ENCODE data around the gene CTLA4. TPM values are rescaled to one million over a fixed set of nuclear protein-coding genes. Genes with fewer than 3 reads are reported as not detected.

The CTLA4 gene
- total and polyA plus RNA-seq, 2 of the 4 experiments (the other 2 are of a cell fraction), result not detected

- Histone ChIP-seq H2BK5ac (ENCODE audit: low read depth, low read length, poor library complexity, severe bottlenecking) (no peak overlapping the region), H4K8ac (ENCODE audit: low read depth in 2 of 2, low read length in 2 of 2) (no peak overlapping the region), H4K5ac (ENCODE audit: low read depth, low read length) (no peak overlapping the region), H2AFZ (replicated peaks; ENCODE audit: low read length, poor library complexity) (no peak overlapping the region), H3K27ac (ENCODE audit: insufficient read depth, low read length) (no peak overlapping the region), H3K9me3 (ENCODE audit: control insufficient read depth, insufficient read depth, low read length) (no peaks in the 10 kb centered on the region), H3K18ac (ENCODE audit: low read depth, low read length) (no peak overlapping the region), H2BK120ac (ENCODE audit: low read depth, low read length) (no peak overlapping the region), H4K20me1 (ENCODE audit: insufficient read depth, low read length) (no peaks in the 10 kb centered on the region), H2AK5ac (ENCODE audit: low read depth, low read length) (no peak overlapping the region), H3K9ac (ENCODE audit: low read depth, low read length) (no peak overlapping the region), H3K27me3 (ENCODE audit: control insufficient read depth, insufficient read depth, low read length) (peaks cover 27% of the 10 kb centered on the region), H3K4me2 (ENCODE audit: low read depth, low read length) (no peak overlapping the region), H3K36me3 (ENCODE audit: control insufficient read depth, insufficient read depth, low read length) (no peaks in the 10 kb centered on the region), H2BK15ac (ENCODE audit: low read depth, low read length) (no peak overlapping the region), H3K9me1 (ENCODE audit: insufficient read depth, low read length) (no peaks in the 10 kb centered on the region), H2AK9ac (replicated peaks; ENCODE audit: low read depth, low read length, poor library complexity) (no peak overlapping the region), H2BK20ac (ENCODE audit: low read depth, low read length) (no peak overlapping the region), H4K91ac (ENCODE audit: insufficient read depth, low read depth, low read length) (no peak overlapping the region), H3K56ac (ENCODE audit: extremely low read depth, insufficient read depth, low read length) (no peak overlapping the region), H3K79me1 (ENCODE audit: low read depth in 1 of 2, low read length in 2 of 2) (no peaks in the 10 kb centered on the region), H3K14ac (replicated peaks; ENCODE audit: low read depth, low read length) (no peak overlapping the region), H3K23ac (ENCODE audit: low read depth, low read length) (no peak overlapping the region), H3K4me1 (ENCODE audit: control insufficient read depth, insufficient read depth, low read length) (no peaks in the 10 kb centered on the region), H3K4me3 (ENCODE audit: insufficient read depth, low read depth, low read length) (no peak overlapping the region), H3K4ac (ENCODE audit: low read depth, low read length) (no peak overlapping the region)
- WGBS, 2 experiments (ENCODE audit: extremely low coverage in 2 of 2, insufficient read length in 1 of 2), result 50% methylated on average over 1 of the region's 5 CpGs; no CpG with 5 or more reads in 1 of the 2 experiments
- ChIA-PET CTCF (no interaction called here), POLR2A (ENCODE audit: unreplicated experiment) (no interaction called here)
- ATAC-seq (ENCODE audit: low read depth) (no peak), DNase-seq (no peak)
- BruUV-seq (replicated peaks), result no TSS peak
- dilution Hi-C loops (cut with HindIII; ENCODE audit: low sequenced_read_pairs, unreplicated experiment), result no loop called here
- in situ Hi-C loops (cut with MboI; ENCODE audit: low sequenced_read_pairs), result no loop called here
- TF ChIP-seq MAFK (IDR thresholded peaks at IDR 0.05; ENCODE audit: low read depth, low read length) (no peak), BHLHE40 (IDR thresholded peaks at IDR 0.05; ENCODE audit: low read depth, low read length) (no peak), ELK1 (IDR thresholded peaks at IDR 0.05; ENCODE audit: borderline replicate concordance, low read depth, low read length) (no peak), SMC3 (IDR thresholded peaks at IDR 0.05; ENCODE audit: low read depth, low read length) (no peak), FOS (IDR thresholded peaks at IDR 0.05; ENCODE audit: low read depth, low read length) (no peak), NFE2L2 (IDR thresholded peaks at IDR 0.05; ENCODE audit: low read depth, low read length) (no peak), USF2 (IDR thresholded peaks at IDR 0.05; ENCODE audit: low read depth, low read length) (no peak), RCOR1 (IDR thresholded peaks at IDR 0.05; ENCODE audit: insufficient replicate concordance, low read length) (no peak), RFX5 (IDR thresholded peaks at IDR 0.05; ENCODE audit: low read depth, low read length) (no peak)
- intact Hi-C loops (cut with micrococcal nuclease), result no loop called here
Measured at GRCh38 chr2:203873921-203874631, 6.5 kb downstream of the CTLA4 start.
